DMS53 treated with DMSO at 0.1 percent for 48 hours (cell line): ENCODE results near the gene MXI1.

Experiments used
- DNase-seq: peaks from one replicate; lab custom pipeline; 2025; ENCODE audit not compliant: unreplicated experiment; lab: John Stamatoyannopoulos, UW

The MXI1 gene

GRCh38 chr10:110207011-110207804 is at the start of gene MXI1:
MXI1 (plus strand) TSS chr10:110207605; CDS start chr10:110207809, 204 bp downstream.
- peak; percentile 83 for DNase-seq

GRCh38 chr10:110158051-110159005 is 49.1 kb upstream of the MXI1 start:
- no peak for DNase-seq

- no peak for DNase-seq
These were observed 47.3 kb upstream of the MXI1 start for GRCh38 chr10:110160081-110160480.

- DNase-seq: no peak
These were observed 46.9 kb upstream of the MXI1 start for GRCh38 chr10:110160522-110160921.

- DNase-seq: no peak
These were observed 44.7 kb upstream of the MXI1 start for GRCh38 chr10:110162741-110163145.

GRCh38 chr10:110163192-110163773 is 44.1 kb upstream of the MXI1 start:
- DNase-seq: no peak

GRCh38 chr10:110163841-110164240 is 43.6 kb upstream of the MXI1 start:
- no peak for DNase-seq

- DNase-seq: no peak
These were observed 42.2 kb upstream of the MXI1 start for GRCh38 chr10:110165239-110165638.

GRCh38 chr10:110167149-110167548 is 40.3 kb upstream of the MXI1 start:
- no peak for DNase-seq

GRCh38 chr10:110168601-110169481 is 38.6 kb upstream of the MXI1 start:
- no peak for DNase-seq

GRCh38 chr10:110169586-110169985 is 37.8 kb upstream of the MXI1 start:
- no peak for DNase-seq

- no peak for DNase-seq
These were observed 37.0 kb upstream of the MXI1 start for GRCh38 chr10:110170142-110170971.

GRCh38 chr10:110171032-110171431 is 36.4 kb upstream of the MXI1 start:
- DNase-seq: no peak

- DNase-seq: no peak
These were observed 35.2 kb upstream of the MXI1 start for GRCh38 chr10:110172155-110172554.

GRCh38 chr10:110174201-110174600 is 33.2 kb upstream of the MXI1 start:
- DNase-seq: no peak

- DNase-seq: no peak
These were observed 32.6 kb upstream of the MXI1 start for GRCh38 chr10:110174816-110175215.

GRCh38 chr10:110175406-110175805 is 32.0 kb upstream of the MXI1 start:
- DNase-seq: no peak

GRCh38 chr10:110176141-110177030 is 31.0 kb upstream of the MXI1 start:
- DNase-seq: no peak

- DNase-seq: no peak
These were observed 28.2 kb upstream of the MXI1 start for GRCh38 chr10:110179220-110179619.
